Heart left ventricle (tissue), 16 donors: ENCODE measurements around the gene GBGT1. TPM values are rescaled to one million over a fixed set of nuclear protein-coding genes. Genes with fewer than 3 reads are reported as not detected.
A peak's percentile ranks its signal among the peaks of the same experiment; 100 is the strongest.

ENCODE experiments used
- ATAC-seq, 4 donors: fragments of 200-7000 bp; cut with Tn5 transposase; one replicate each; pipeline ENCODE4 v1.9.1; 2020 to 2022; ENCODE audit warnings: moderate library complexity in 4 of 4, mild to moderate bottlenecking in 3 of 4, moderate number of reproducible peaks in 1 of 4
- DNase-seq, 5 donors: peaks; one replicate each; pipeline ENCODE4 v3.0.0-alpha.2; 2020
- H3K27ac ChIP-seq, 12 donors: fragments of 200-600 bp; sonication (generic) in 4 of 12; one replicate each; pipeline versions ENCODE4 v1.5.0 to v1.8.0; 2016 to 2022; ENCODE audit warnings: mild to moderate bottlenecking in 2 of 12
- H3K27me3 ChIP-seq, 9 donors: fragments of 200-600 bp; sonication (generic) in 2 of 9; one replicate each; pipeline versions ENCODE4 v1.5.1 to v1.8.0; 2016 to 2022; ENCODE audit warnings: mild to moderate bottlenecking in 3 of 9
- H3K36me3 ChIP-seq, 9 donors: fragments of 200-600 bp; sonication (generic) in 2 of 9; one replicate each; pipeline versions ENCODE4 v1.5.0 to v1.8.0; 2018 to 2022; ENCODE audit warnings: mild to moderate bottlenecking in 2 of 9
- H3K4me1 ChIP-seq, 12 donors: fragments of 200-600 bp; sonication (generic) in 4 of 12; one replicate each; pipeline versions ENCODE4 v1.5.0 to v1.8.0; 2016 to 2022; ENCODE audit warnings: mild to moderate bottlenecking in 3 of 12
- H3K4me3 ChIP-seq, 12 donors: fragments of 200-600 bp; sonication (generic) in 4 of 12; one replicate each; pipeline versions ENCODE4 v1.5.0 to v1.8.0; 2017 to 2022; ENCODE audit warnings: mild to moderate bottlenecking in 9 of 12, moderate library complexity in 4 of 12
- H3K9me3 ChIP-seq, 12 donors: fragments of 200-600 bp; sonication (generic) in 4 of 12; one replicate each; pipeline versions ENCODE4 v1.5.0 to v1.8.0; 2016 to 2022; ENCODE audit warnings: mild to moderate bottlenecking in 1 of 12
- POLR2A ChIP-seq, 2 donors: fragments of 450-650 bp; IDR thresholded peaks; one replicate each; pipeline ENCODE4 v1.6.1; 2017; ENCODE audit warnings: antibody characterized with exemption in 2 of 2, mild to moderate bottlenecking in 2 of 2, moderate library complexity in 2 of 2
- WGBS, 4 donors: extraction: QIAGEN DNeasy Blood & Tissue Kit in 2 of 4; methylation state at CpG; one replicate each; pipeline versions ENCODE4 v1.1.5 to v1.1.7; 2013 to 2018; 5-methylcytosine and 5-hydroxymethylcytosine counted together
- intact Hi-C, 10 donors: fragments of 100-400 bp; cut with DNase I; formaldehyde crosslinking; loops; one replicate each; pipeline versions ENCODE4 v1.11.1 to v1.14.2; 2022
- polyA plus RNA-seq, 2 donors: library from polyadenylated mRNA; stranded (reverse); fragments of 200-250 nt; gene quantifications; one replicate each; pipeline ENCODE4 v1.2.3, GENCODE V29; 2013
- total RNA-seq, 9 donors: library from RNA; depleted of rRNA in 2 of 9; stranded (reverse); fragments of >200 nt in 2 of 9; fragmentation: NEBNext Ultra II Directional in 3 of 9; extraction: Animal tissue kit (Norgen Biotek cat#: 25700) in 3 of 9; gene quantifications; one replicate each; pipeline versions ENCODE4 v1.1.0 to v1.2.4, GENCODE V29; 2016 to 2023
- TF ChIP-seq, protein P1 (sequence below), 12 donors: fragments of 200-600 bp; sonication (generic) in 4 of 12; IDR thresholded peaks; one replicate each; pipeline versions ENCODE4 v1.5.0 to v1.8.0; 2018 to 2022; ENCODE audit warnings: antibody characterized with exemption in 12 of 12, mild to moderate bottlenecking in 5 of 12
- donor health status: ischemic (EF 13 %, LVEDD 7.1; RV severe dilation, severe dysfunction).
- donor health status: healthy with polysubstance abuse.
- donor health status: DM: no; HTN: yes; CAD: no.
- donor health status: DM: no; HTN: no; CAD: no.
- donor health status: ischemic (EF 25% LVEDD 6.9; RV normal size, moderate dysfunction).
- donor health status: ischemic (EF 25% LVEDD 5.7; RV mildly dilated, moderate dysfunction).
- donor health status: healthy.
- donor health status: DM: yes; HTN: yes; CAD: no.
- donor health status: ischemic (EF 35%, LVEDD 5.7; RV mildly dilated, moderate dysfunction).
- donor health status: nonischemic (EF 11% LVEDD 7.7; RV severe dilation, severe dysfunction).
- donor health status: DM: yes; HTN: yes; CAD: no.
- donor health status: PGD.
- donor health status: ischemic (EF 29% LVEDD 5.4; RV normal size, mild dysfunction).
- donor health status: nonischemic (EF 23%, LVEDD 6.1; RV moderate dilation, normal function).

Gene GBGT1
- total and polyA plus RNA-seq, 11 donors = 4.6 to 22.5 (median 7.0) TPM

DNA sequence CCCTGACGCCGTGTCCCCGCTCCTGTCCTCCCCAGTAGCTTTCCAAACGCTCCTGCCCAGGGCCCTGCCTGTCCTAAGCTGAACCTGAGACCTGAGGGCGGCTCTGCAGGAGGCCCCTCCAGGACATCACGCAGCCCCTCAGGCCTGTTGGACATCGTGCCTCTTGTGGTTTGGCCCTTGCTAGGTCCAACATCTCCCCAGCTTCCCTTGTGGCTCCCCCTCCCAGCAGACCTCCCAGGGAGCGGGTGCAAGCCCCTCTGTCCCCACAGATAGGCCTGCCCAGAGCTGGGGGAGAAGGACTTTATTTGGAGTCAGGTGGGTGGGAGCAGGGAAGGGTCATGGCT is 41.3 kb upstream of the GBGT1 start:
- intact Hi-C loops = no loop called here
- Histone ChIP-seq H3K27me3 (peaks cover 0 to 19% (median 4%) of the 10 kb centered on the region in 9 donors), H3K36me3 (no peaks in the 10 kb centered on the region), H3K27ac (no peak overlapping the region), H3K4me1 (peaks cover 0 to 4% (median 0%) of the 10 kb centered on the region in 12 donors), H3K4me3 (no peak overlapping the region), H3K9me3 (no peaks in the 10 kb centered on the region)
- 76 to 84% (median 80%) methylated on average over 7 to 8 of the region's 8 CpGs for WGBS, 4 donors
- TF ChIP-seq POLR2A (IDR thresholded peaks at IDR 0.05) = no peak
- TF ChIP-seq, protein P1, sequence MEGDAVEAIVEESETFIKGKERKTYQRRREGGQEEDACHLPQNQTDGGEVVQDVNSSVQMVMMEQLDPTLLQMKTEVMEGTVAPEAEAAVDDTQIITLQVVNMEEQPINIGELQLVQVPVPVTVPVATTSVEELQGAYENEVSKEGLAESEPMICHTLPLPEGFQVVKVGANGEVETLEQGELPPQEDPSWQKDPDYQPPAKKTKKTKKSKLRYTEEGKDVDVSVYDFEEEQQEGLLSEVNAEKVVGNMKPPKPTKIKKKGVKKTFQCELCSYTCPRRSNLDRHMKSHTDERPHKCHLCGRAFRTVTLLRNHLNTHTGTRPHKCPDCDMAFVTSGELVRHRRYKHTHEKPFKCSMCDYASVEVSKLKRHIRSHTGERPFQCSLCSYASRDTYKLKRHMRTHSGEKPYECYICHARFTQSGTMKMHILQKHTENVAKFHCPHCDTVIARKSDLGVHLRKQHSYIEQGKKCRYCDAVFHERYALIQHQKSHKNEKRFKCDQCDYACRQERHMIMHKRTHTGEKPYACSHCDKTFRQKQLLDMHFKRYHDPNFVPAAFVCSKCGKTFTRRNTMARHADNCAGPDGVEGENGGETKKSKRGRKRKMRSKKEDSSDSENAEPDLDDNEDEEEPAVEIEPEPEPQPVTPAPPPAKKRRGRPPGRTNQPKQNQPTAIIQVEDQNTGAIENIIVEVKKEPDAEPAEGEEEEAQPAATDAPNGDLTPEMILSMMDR (IDR thresholded peaks at IDR 0.05) = no peak
- no peak for ATAC-seq
- DNase-seq = peak in 1 of 5 donors; percentile 42

DNA sequence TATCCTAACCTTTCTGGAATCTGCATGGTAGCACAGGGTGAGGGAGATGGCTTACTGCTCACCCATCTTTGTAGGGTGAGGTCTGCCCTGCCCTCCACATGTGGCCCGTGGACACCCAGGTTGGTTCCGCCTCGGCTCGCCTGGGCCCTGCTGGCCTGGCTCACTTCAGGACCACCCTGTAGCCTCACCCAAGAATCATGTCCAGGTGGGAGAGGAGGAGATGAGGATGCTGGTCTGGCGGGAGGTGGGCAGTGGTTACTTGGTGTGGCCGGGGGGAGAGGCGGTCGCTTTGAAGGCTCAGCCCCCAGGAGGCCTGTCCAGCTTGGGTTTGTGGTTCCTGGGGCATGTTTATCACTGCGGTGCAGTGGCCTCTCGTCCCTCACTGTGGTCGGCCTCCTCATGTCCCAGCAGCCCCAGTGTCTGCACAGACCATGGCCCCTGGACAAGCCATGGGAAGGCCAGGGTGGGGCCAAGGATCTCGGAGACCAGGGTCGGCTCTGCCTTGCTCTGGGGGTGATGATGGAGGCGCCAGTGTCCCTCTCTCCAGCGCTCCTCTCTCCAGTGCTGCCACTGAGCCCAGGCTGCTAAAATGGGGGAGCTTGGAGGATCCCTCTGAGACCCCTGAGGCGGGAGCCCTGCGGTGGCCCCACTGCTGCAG is 40.8 kb upstream of the GBGT1 start:
- TF ChIP-seq, protein P1 (IDR thresholded peaks at IDR 0.05) = no peak
- TF ChIP-seq POLR2A (IDR thresholded peaks at IDR 0.05) = no peak
- ATAC-seq (no peak), DNase-seq (peak in 1 of 5 donors; percentile 35)
- peaks cover 0 to 6% (median 0%) of the 10 kb centered on the region in 12 donors for H3K4me1 ChIP-seq
- 83 to 88% (median 84%) methylated on average over 7 to 17 of the region's 17 CpGs for WGBS, 4 donors
- H3K36me3 ChIP-seq = no peaks in the 10 kb centered on the region
- no peak overlapping the region for H3K4me3 ChIP-seq
- intact Hi-C loops = no loop called here
- H3K9me3 ChIP-seq = no peaks in the 10 kb centered on the region
- no peak overlapping the region for H3K27ac ChIP-seq
- H3K27me3 ChIP-seq = peaks cover 0 to 24% (median 6%) of the 10 kb centered on the region in 9 donors

DNA sequence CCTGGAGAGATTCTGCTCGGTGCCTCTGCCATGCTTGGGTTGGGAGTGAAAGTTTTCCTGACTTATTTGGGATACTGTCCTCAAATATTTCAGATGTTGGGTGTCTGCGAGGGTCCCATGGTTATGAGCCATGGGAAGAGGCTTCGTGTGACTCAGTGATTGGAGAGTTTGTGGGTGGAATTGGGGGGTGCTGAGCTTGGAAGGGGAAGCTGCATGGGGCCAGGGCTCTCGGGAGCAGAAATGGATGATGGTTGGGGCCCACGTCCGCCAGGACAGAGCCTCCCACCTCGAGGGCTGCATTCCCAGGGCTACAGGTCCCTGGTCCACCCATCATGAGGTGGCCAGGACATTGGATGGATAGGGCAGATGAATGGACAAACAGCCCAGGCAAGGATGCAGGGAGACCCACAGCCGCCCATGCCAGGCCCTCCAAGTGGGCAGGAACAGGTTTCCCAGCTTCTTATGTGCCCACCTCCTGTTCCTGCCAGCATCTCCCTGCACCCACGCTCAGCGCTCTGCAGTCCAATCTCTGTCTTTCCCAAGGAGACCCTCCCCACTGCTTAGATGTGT is 39.9 kb upstream of the GBGT1 start:
- intact Hi-C loops = no loop called here

More for the DNA sequence above, 39.9 kb upstream of the GBGT1 start:
- H3K4me3 ChIP-seq = no peak overlapping the region
- TF ChIP-seq, protein P1 (IDR thresholded peaks at IDR 0.05) = no peak
- TF ChIP-seq POLR2A (IDR thresholded peaks at IDR 0.05) = no peak
- H3K27me3 ChIP-seq = peaks cover 0 to 33% (median 6%) of the 10 kb centered on the region in 9 donors
- WGBS, 4 donors = 72 to 82% (median 76%) methylated on average over 9 to 10 of the region's 10 CpGs
- no peak for ATAC-seq
- no peaks in the 10 kb centered on the region for H3K36me3 ChIP-seq
- no peak overlapping the region for H3K27ac ChIP-seq
- H3K9me3 ChIP-seq = no peaks in the 10 kb centered on the region
- no peak for DNase-seq
- H3K4me1 ChIP-seq = peaks cover 0 to 6% (median 0%) of the 10 kb centered on the region in 12 donors
